ENCODE results near the gene METAP1D. TPM values are rescaled to one million over a fixed set of nuclear protein-coding genes. Genes with fewer than 3 reads are reported as not detected.

Gene METAP1D
- total and polyA plus RNA-seq, 2 of the 4 experiments (the other 2 are of a cell fraction), result 3.4 to 5.5 TPM

GRCh38 chr2:172058660-172059059 lies 58.9 kb downstream of the METAP1D start:
- H2BK20ac ChIP-seq (ENCODE audit: low read depth, low read length), result no peak overlapping the region
- H3K23ac ChIP-seq (ENCODE audit: low read depth, low read length), result no peak overlapping the region
- H2BK120ac ChIP-seq (ENCODE audit: low read depth, low read length), result no peak overlapping the region
- WGBS, 2 experiments (ENCODE audit: extremely low coverage in 2 of 2, insufficient read length in 1 of 2), result 93% methylated on average over 4 of the region's 5 CpGs; no CpG with 5 or more reads in 1 of the 2 experiments
- H3K4me1 ChIP-seq (ENCODE audit: control insufficient read depth, insufficient read depth, low read length), result no peaks in the 10 kb centered on the region
- no TSS peak for BruUV-seq (replicated peaks)
- no peaks in the 10 kb centered on the region for H3K36me3 ChIP-seq (ENCODE audit: control insufficient read depth, insufficient read depth, low read length)
- H2AK9ac ChIP-seq (replicated peaks; ENCODE audit: low read depth, low read length, poor library complexity), result no peak overlapping the region
- no peak overlapping the region for H3K9ac ChIP-seq (ENCODE audit: low read depth, low read length)
- ChIA-PET CTCF (no interaction called here), POLR2A (ENCODE audit: unreplicated experiment) (no interaction called here)
- H3K27ac ChIP-seq (ENCODE audit: insufficient read depth, low read length), result no peak overlapping the region
- no peak overlapping the region for H3K18ac ChIP-seq (ENCODE audit: low read depth, low read length)
- dilution Hi-C loops (cut with HindIII; ENCODE audit: low sequenced_read_pairs, unreplicated experiment) (no loop called here), intact Hi-C loops (cut with micrococcal nuclease) (no loop called here), in situ Hi-C loops (cut with MboI; ENCODE audit: low sequenced_read_pairs) (no loop called here)
- no peak overlapping the region for H2AK5ac ChIP-seq (ENCODE audit: low read depth, low read length)
- no peaks in the 10 kb centered on the region for H3K79me1 ChIP-seq (ENCODE audit: low read depth in 1 of 2, low read length in 2 of 2)
- 0 out of 2 replicates have a peak, but pooled peaks cover 3% of the 10 kb centered on the region for H3K9me1 ChIP-seq (ENCODE audit: insufficient read depth, low read length)
- TF ChIP-seq ELK1 (IDR thresholded peaks at IDR 0.05; ENCODE audit: borderline replicate concordance, low read depth, low read length) (no peak), RAD21 (IDR thresholded peaks at IDR 0.05; ENCODE audit: low read length) (no peak), BHLHE40 (IDR thresholded peaks at IDR 0.05; ENCODE audit: low read depth, low read length) (no peak), CHD1 (IDR thresholded peaks at IDR 0.05; ENCODE audit: low read depth, low read length) (no peak), RCOR1 (IDR thresholded peaks at IDR 0.05; ENCODE audit: insufficient replicate concordance, low read length) (no peak), MAFK (IDR thresholded peaks at IDR 0.05; ENCODE audit: low read depth, low read length) (no peak), CEBPB (IDR thresholded peaks at IDR 0.05; ENCODE audit: low read depth, low read length) (no peak), SMC3 (IDR thresholded peaks at IDR 0.05; ENCODE audit: low read depth, low read length) (no peak), POLR2A (IDR thresholded peaks at IDR 0.05; ENCODE audit: low read depth, low read length) (no peak), NFE2L2 (IDR thresholded peaks at IDR 0.05; ENCODE audit: low read depth, low read length) (no peak), MXI1 (IDR thresholded peaks at IDR 0.05; ENCODE audit: borderline replicate concordance, low read depth, low read length) (no peak), RFX5 (IDR thresholded peaks at IDR 0.05; ENCODE audit: low read depth, low read length) (no peak), USF2 (IDR thresholded peaks at IDR 0.05; ENCODE audit: low read depth, low read length) (no peak), FOS (IDR thresholded peaks at IDR 0.05; ENCODE audit: low read depth, low read length) (no peak), MAZ (IDR thresholded peaks at IDR 0.05; ENCODE audit: borderline replicate concordance, low read depth, low read length) (no peak)
- TF ChIP-seq, protein P1, sequence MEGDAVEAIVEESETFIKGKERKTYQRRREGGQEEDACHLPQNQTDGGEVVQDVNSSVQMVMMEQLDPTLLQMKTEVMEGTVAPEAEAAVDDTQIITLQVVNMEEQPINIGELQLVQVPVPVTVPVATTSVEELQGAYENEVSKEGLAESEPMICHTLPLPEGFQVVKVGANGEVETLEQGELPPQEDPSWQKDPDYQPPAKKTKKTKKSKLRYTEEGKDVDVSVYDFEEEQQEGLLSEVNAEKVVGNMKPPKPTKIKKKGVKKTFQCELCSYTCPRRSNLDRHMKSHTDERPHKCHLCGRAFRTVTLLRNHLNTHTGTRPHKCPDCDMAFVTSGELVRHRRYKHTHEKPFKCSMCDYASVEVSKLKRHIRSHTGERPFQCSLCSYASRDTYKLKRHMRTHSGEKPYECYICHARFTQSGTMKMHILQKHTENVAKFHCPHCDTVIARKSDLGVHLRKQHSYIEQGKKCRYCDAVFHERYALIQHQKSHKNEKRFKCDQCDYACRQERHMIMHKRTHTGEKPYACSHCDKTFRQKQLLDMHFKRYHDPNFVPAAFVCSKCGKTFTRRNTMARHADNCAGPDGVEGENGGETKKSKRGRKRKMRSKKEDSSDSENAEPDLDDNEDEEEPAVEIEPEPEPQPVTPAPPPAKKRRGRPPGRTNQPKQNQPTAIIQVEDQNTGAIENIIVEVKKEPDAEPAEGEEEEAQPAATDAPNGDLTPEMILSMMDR (conservative IDR thresholded peaks at IDR 0.05; ENCODE audit: low read depth, low read length), result no peak
- no peak overlapping the region for H4K8ac ChIP-seq (ENCODE audit: low read depth in 2 of 2, low read length in 2 of 2)
- no peak overlapping the region for H3K56ac ChIP-seq (ENCODE audit: extremely low read depth, insufficient read depth, low read length)
- no peaks in the 10 kb centered on the region for H3K9me3 ChIP-seq (ENCODE audit: control insufficient read depth, insufficient read depth, low read length)
- no peak overlapping the region for H3K14ac ChIP-seq (replicated peaks; ENCODE audit: low read depth, low read length)
- DNase-seq (no peak), ATAC-seq (ENCODE audit: low read depth) (no peak)
- no peak overlapping the region for H2AFZ ChIP-seq (replicated peaks; ENCODE audit: low read length, poor library complexity)
- no peak overlapping the region for H3K4ac ChIP-seq (ENCODE audit: low read depth, low read length)
- H4K91ac ChIP-seq (ENCODE audit: insufficient read depth, low read depth, low read length), result no peak overlapping the region
- H2BK15ac ChIP-seq (ENCODE audit: low read depth, low read length), result no peak overlapping the region
- no peak overlapping the region for H3K4me3 ChIP-seq (ENCODE audit: insufficient read depth, low read depth, low read length)
- H4K5ac ChIP-seq (ENCODE audit: low read depth, low read length), result no peak overlapping the region
- H3K4me2 ChIP-seq (ENCODE audit: low read depth, low read length), result no peak overlapping the region
- H2BK5ac ChIP-seq (ENCODE audit: low read depth, low read length, poor library complexity, severe bottlenecking), result no peak overlapping the region
- no peaks in the 10 kb centered on the region for H3K27me3 ChIP-seq (ENCODE audit: control insufficient read depth, insufficient read depth, low read length)
- H4K20me1 ChIP-seq (ENCODE audit: insufficient read depth, low read length), result no peaks in the 10 kb centered on the region
